Right lobe of liver (tissue), 4 donors: ENCODE results near the gene RPS6KA5.

Experiments
- CTCF ChIP-seq, 4 donors: fragments of 200-600 bp in 3 of 4; fragments of 450-650 bp in 1 of 4; IDR thresholded peaks; one replicate each; pipeline versions ENCODE4 v1.5.1 to v1.8.0; 2016 to 2022; ENCODE audit warnings: antibody characterized with exemption in 4 of 4, mild to moderate bottlenecking in 2 of 4
- POLR2A ChIP-seq: fragments of 450-650 bp; IDR thresholded peaks from one replicate; pipeline ENCODE4 v1.6.1; 2017; ENCODE audit warnings: antibody characterized with exemption, mild to moderate bottlenecking
- donor health status: DM: no; HTN: no; CAD: no.
- donor health status: DM: no; HTN: no; CAD: no.
- donor health status: DM: no; HTN: yes; CAD: no.

GRCh38 chr14:90924621-90925340 lies 135.7 kb downstream of the RPS6KA5 start:
- TF ChIP-seq CTCF (IDR thresholded peaks at IDR 0.05) = no peak
- TF ChIP-seq POLR2A = no peak
